IMR-90 (cell line): ENCODE measurements around the gene HERC3. TPM values are rescaled to one million over a fixed set of nuclear protein-coding genes. Genes with fewer than 3 reads are reported as not detected.

Experiments used
- ATAC-seq: fragments of 200-7000 bp; cut with Tn5 transposase; 2 replicates; pipeline ENCODE4 v1.9.1; 2020; ENCODE audit warnings: low read depth, mild to moderate bottlenecking, moderate library complexity
- BruUV-seq: library from RNA; stranded (reverse); fragments of 400-500 nt; replicated peaks from 2 replicates; lab custom pipeline; 2021; lab: Mats Ljungman, UMichigan
- CTCF ChIA-PET: fragments of 300-600 bp; formaldehyde crosslinking; extraction: SDS; loops from one replicate; lab custom pipeline; 2021; ENCODE audit warnings: antibody characterized with exemption; lab: Yijun Ruan, JAX
- POLR2A ChIA-PET: fragments of 300-600 bp; sonication (Branson Sonifier 250); formaldehyde crosslinking; loops from one replicate; lab custom pipeline; 2022; ENCODE audit warnings: antibody characterized with exemption; ENCODE audit not compliant: unreplicated experiment; lab: Charles Lee
- DNase-seq: peaks from one replicate; pipeline ENCODE4 v3.0.0; 2013
- H2AFZ ChIP-seq: replicated peaks from 2 replicates; pipeline ENCODE3; 2013; ENCODE audit warnings: low read length, mild to moderate bottlenecking; ENCODE audit not compliant: poor library complexity
- H2AK5ac ChIP-seq: 2 replicates; pipeline ENCODE4 v1.6.1; 2013; ENCODE audit warnings: low read depth, low read length, inconsistent platforms
- H2AK9ac ChIP-seq: replicated peaks from 2 replicates; pipeline ENCODE3; 2013; ENCODE audit warnings: mild to moderate bottlenecking, low read depth, low read length, moderate library complexity; ENCODE audit not compliant: poor library complexity
- H2BK120ac ChIP-seq: 2 replicates; pipeline ENCODE4 v1.6.1; 2013; ENCODE audit warnings: low read depth, low read length, inconsistent platforms
- H2BK15ac ChIP-seq: 3 replicates; pipeline ENCODE4 v1.6.1; 2013; ENCODE audit warnings: low read depth, low read length, inconsistent platforms
- H2BK20ac ChIP-seq: 2 replicates; pipeline ENCODE4 v1.6.1; 2013; ENCODE audit warnings: low read depth, mild to moderate bottlenecking, inconsistent platforms, low read length, moderate library complexity
- H2BK5ac ChIP-seq: 2 replicates; pipeline ENCODE4 v1.6.1; 2013; ENCODE audit warnings: mild to moderate bottlenecking, low read depth, low read length, inconsistent platforms; ENCODE audit not compliant: poor library complexity, severe bottlenecking
- H3K14ac ChIP-seq: replicated peaks from 2 replicates; pipeline ENCODE4 v1.6.1; 2013; ENCODE audit warnings: low read depth, low read length, inconsistent platforms
- H3K18ac ChIP-seq: 2 replicates; pipeline ENCODE4 v1.6.1; 2013; ENCODE audit warnings: low read depth, low read length, control low read depth
- H3K23ac ChIP-seq: 2 replicates; pipeline ENCODE4 v1.6.1; 2013; ENCODE audit warnings: low read depth, low read length, inconsistent platforms
- H3K27ac ChIP-seq: 2 replicates; pipeline ENCODE4 v1.5.1; 2013; ENCODE audit warnings: mild to moderate bottlenecking, control low read depth, low read length; ENCODE audit not compliant: insufficient read depth
- H3K27me3 ChIP-seq: 2 replicates; pipeline ENCODE4 v1.6.1; 2013; ENCODE audit warnings: low read length; ENCODE audit not compliant: control insufficient read depth, insufficient read depth
- H3K36me3 ChIP-seq: 2 replicates; pipeline ENCODE4 v1.6.1; 2013; ENCODE audit warnings: low read length, mixed read lengths; ENCODE audit not compliant: control insufficient read depth, insufficient read depth
- H3K4ac ChIP-seq: 2 replicates; pipeline ENCODE4 v1.6.1; 2013; ENCODE audit warnings: low read depth, low read length, inconsistent platforms
- H3K4me1 ChIP-seq: 2 replicates; pipeline ENCODE4 v1.6.1; 2013; ENCODE audit warnings: low read length, mixed read lengths; ENCODE audit not compliant: control insufficient read depth, insufficient read depth
- H3K4me2 ChIP-seq: 2 replicates; pipeline ENCODE4 v1.6.1; 2013; ENCODE audit warnings: low read depth, mild to moderate bottlenecking, control low read depth, low read length, moderate library complexity
- H3K4me3 ChIP-seq: 2 replicates; pipeline ENCODE4 v1.5.1; 2013; ENCODE audit warnings: low read depth, mild to moderate bottlenecking, control low read depth, low read length, moderate library complexity; ENCODE audit not compliant: insufficient read depth
- H3K56ac ChIP-seq: 2 replicates; pipeline ENCODE4 v1.6.1; 2013; ENCODE audit warnings: low read length, inconsistent platforms; ENCODE audit not compliant: insufficient read depth; ENCODE audit errors: extremely low read depth
- H3K79me1 ChIP-seq, 2 experiments: 2 replicates each; pipeline ENCODE4 v1.6.1; 2013; ENCODE audit warnings: low read length in 2 of 2, inconsistent platforms in 1 of 2, low read depth in 1 of 2
- H3K9ac ChIP-seq: 2 replicates; pipeline ENCODE4 v1.6.1; 2013; ENCODE audit warnings: low read depth, low read length, control low read depth
- H3K9me1 ChIP-seq: 2 replicates; pipeline ENCODE4 v1.6.1; 2013; ENCODE audit warnings: low read length, inconsistent platforms; ENCODE audit not compliant: insufficient read depth
- H3K9me3 ChIP-seq: 2 replicates; pipeline ENCODE4 v1.6.1; 2013; ENCODE audit warnings: low read length; ENCODE audit not compliant: control insufficient read depth, insufficient read depth
- H4K20me1 ChIP-seq: 2 replicates; pipeline ENCODE4 v1.6.1; 2013; ENCODE audit warnings: low read length, inconsistent platforms; ENCODE audit not compliant: insufficient read depth
- H4K5ac ChIP-seq: 2 replicates; pipeline ENCODE4 v1.6.1; 2013; ENCODE audit warnings: mild to moderate bottlenecking, low read depth, low read length, control low read depth
- H4K8ac ChIP-seq, 2 experiments: 2 replicates each; pipeline ENCODE4 v1.6.1; 2013; ENCODE audit warnings: low read depth in 2 of 2, low read length in 2 of 2, control low read depth in 1 of 2, inconsistent platforms in 1 of 2
- H4K91ac ChIP-seq: 2 replicates; pipeline ENCODE4 v1.6.1; 2013; ENCODE audit warnings: low read depth, low read length, inconsistent platforms; ENCODE audit not compliant: insufficient read depth
- CEBPB ChIP-seq: IDR thresholded peaks from 2 replicates; pipeline ENCODE4 v1.6.1; 2012; ENCODE audit warnings: low read depth, low read length, improper control_type of control experiment
- FOS ChIP-seq: fragments of 150-350 bp; IDR thresholded peaks from 2 replicates; pipeline ENCODE4 v1.6.1; 2016; ENCODE audit warnings: low read depth, low read length
- MXI1 ChIP-seq: IDR thresholded peaks from 2 replicates; pipeline ENCODE4 v1.6.1; 2012; ENCODE audit warnings: low read depth, mild to moderate bottlenecking, low read length, moderate library complexity, borderline replicate concordance
- POLR2A ChIP-seq: IDR thresholded peaks from 2 replicates; pipeline ENCODE4 v1.6.1; 2012; ENCODE audit warnings: mild to moderate bottlenecking, low read depth, low read length
- RAD21 ChIP-seq: IDR thresholded peaks from 2 replicates; pipeline ENCODE4 v1.6.1; 2012; ENCODE audit warnings: low read length, improper control_type of control experiment
- SMC3 ChIP-seq: fragments of 150-350 bp; IDR thresholded peaks from 2 replicates; pipeline ENCODE4 v1.6.1; 2016; ENCODE audit warnings: low read depth, mild to moderate bottlenecking, antibody characterized with exemption, low read length, moderate library complexity
- WGBS, 2 experiments: methylation state at CpG; one replicate each; pipeline versions ENCODE4 v1.1.5 to v1.1.7; 2013; ENCODE audit warnings: missing lambda C conversion rate in 2 of 2; ENCODE audit not compliant: insufficient read length in 1 of 2; ENCODE audit errors: extremely low coverage in 2 of 2; 5-methylcytosine and 5-hydroxymethylcytosine counted together
- dilution Hi-C: fragments of 300-500 bp; cut with HindIII; formaldehyde crosslinking; loops from one replicate; pipeline ENCODE4 v1.14.3; 2018; ENCODE audit warnings: low sequenced_read_pairs; ENCODE audit not compliant: unreplicated experiment
- in situ Hi-C: fragments of 300-500 bp; cut with MboI; formaldehyde crosslinking; loops from 3 replicates; pipeline ENCODE4 v1.14.3; 2019; ENCODE audit warnings: low sequenced_read_pairs, inconsistent platforms, mixed read lengths
- intact Hi-C: fragments of 100-400 bp; cut with micrococcal nuclease; formaldehyde crosslinking; loops from 2 replicates; pipeline ENCODE4 v1.10.0; 2022
- polyA plus RNA-seq, 3 experiments: library from polyadenylated mRNA; depleted of rRNA; stranded (reverse); fragments of >200 nt; gene quantifications; 2 replicates each; pipeline ENCODE4 v1.2.3, GENCODE V29; 2012; ENCODE audit warnings: low replicate concordance in 1 of 3
- total RNA-seq: library from RNA; depleted of rRNA; stranded (reverse); fragments of >200 nt; gene quantifications from 2 replicates; pipeline ENCODE4 v1.2.3, GENCODE V29; 2012
- TF ChIP-seq, protein P1 (sequence below): conservative IDR thresholded peaks from 2 replicates; pipeline ENCODE4 v1.5.1; 2012; ENCODE audit warnings: mild to moderate bottlenecking, low read depth, low read length, improper control_type of control experiment

Gene HERC3
- total and polyA plus RNA-seq, 2 of the 4 experiments (the other 2 are of a cell fraction) = 8.9 to 9.5 TPM

DNA sequence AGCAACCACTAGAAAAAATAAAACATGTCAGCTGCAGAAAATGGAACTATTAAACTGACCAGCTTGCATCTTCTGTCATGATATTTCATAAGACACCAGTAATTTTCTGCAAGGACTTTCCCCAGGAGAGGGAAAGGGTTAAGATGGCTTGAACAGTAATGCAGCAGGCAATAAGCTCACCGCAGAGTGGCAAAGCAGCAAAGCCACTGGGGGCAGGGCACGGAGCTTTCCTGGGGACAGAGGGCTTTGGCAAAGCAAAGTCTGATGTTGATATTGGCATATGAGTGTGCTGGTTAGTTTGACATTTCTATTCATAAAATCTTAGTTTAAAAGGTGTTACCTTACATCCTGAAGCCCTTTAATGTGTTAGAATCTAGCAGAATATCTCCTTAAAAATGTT, 160.5 kb downstream of the HERC3 start:
- Histone ChIP-seq H4K91ac (no peak overlapping the region), H3K56ac (no peak overlapping the region), H3K4me2 (no peak overlapping the region), H2BK5ac (no peak overlapping the region), H4K5ac (no peak overlapping the region), H3K14ac (no peak overlapping the region), H3K9me1 (peaks cover 9% of the 10 kb centered on the region), H3K27ac (no peak overlapping the region), H3K4me1 (peaks cover 5% of the 10 kb centered on the region), H4K20me1 (no peaks in the 10 kb centered on the region), H3K4ac (no peak overlapping the region), H3K9ac (no peak overlapping the region), H3K36me3 (peaks cover 30% of the 10 kb centered on the region), H2AFZ (no peak overlapping the region), H3K18ac (no peak overlapping the region), H4K8ac (no peak overlapping the region), H3K9me3 (no peaks in the 10 kb centered on the region), H2AK9ac (no peak overlapping the region), H2BK120ac (no peak overlapping the region), H3K79me1 (0 out of 4 replicates have a peak, but pooled peaks cover 0 to 2% of the 10 kb centered on the region in 2 experiments), H3K23ac (no peak overlapping the region), H3K27me3 (no peaks in the 10 kb centered on the region), H2BK20ac (no peak overlapping the region), H2AK5ac (no peak overlapping the region), H3K4me3 (no peak overlapping the region), H2BK15ac (no peak overlapping the region)
- ATAC-seq (no peak), DNase-seq (no peak)
- WGBS, 2 experiments = no CpG with 5 or more reads among the region's 2 CpGs
- intact Hi-C loops = no loop called here
- in situ Hi-C loops = no loop called here
- TF ChIP-seq MXI1 = no peak
- no peak for TF ChIP-seq POLR2A
- TF ChIP-seq, protein P1, sequence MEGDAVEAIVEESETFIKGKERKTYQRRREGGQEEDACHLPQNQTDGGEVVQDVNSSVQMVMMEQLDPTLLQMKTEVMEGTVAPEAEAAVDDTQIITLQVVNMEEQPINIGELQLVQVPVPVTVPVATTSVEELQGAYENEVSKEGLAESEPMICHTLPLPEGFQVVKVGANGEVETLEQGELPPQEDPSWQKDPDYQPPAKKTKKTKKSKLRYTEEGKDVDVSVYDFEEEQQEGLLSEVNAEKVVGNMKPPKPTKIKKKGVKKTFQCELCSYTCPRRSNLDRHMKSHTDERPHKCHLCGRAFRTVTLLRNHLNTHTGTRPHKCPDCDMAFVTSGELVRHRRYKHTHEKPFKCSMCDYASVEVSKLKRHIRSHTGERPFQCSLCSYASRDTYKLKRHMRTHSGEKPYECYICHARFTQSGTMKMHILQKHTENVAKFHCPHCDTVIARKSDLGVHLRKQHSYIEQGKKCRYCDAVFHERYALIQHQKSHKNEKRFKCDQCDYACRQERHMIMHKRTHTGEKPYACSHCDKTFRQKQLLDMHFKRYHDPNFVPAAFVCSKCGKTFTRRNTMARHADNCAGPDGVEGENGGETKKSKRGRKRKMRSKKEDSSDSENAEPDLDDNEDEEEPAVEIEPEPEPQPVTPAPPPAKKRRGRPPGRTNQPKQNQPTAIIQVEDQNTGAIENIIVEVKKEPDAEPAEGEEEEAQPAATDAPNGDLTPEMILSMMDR = no peak
- no peak for TF ChIP-seq SMC3
- no peak for TF ChIP-seq RAD21
- no peak for TF ChIP-seq FOS
- TF ChIP-seq CEBPB = no peak
- ChIA-PET CTCF (interaction anchor here (0.6 to 0.9 kb wide), 2 partner anchors 44 to 90 kb away, joined by 3 read pairs; no protein-coding TSS in a partner anchor), POLR2A (no interaction called here)
- no TSS peak for BruUV-seq
- dilution Hi-C loops = no loop called here
